HepG2 (cell line): ENCODE measurements around the gene ABCB10. TPM values are rescaled to one million over a fixed set of nuclear protein-coding genes. Genes with fewer than 3 reads are reported as not detected.

Experiments
- DMTF1 ChIP-seq: sonication (generic); formaldehyde crosslinking; IDR thresholded peaks from 2 replicates; pipeline ENCODE4 v1.4.0; 2020; ENCODE audit warnings: mild to moderate bottlenecking, missing genetic modification reagents
- EP300 ChIP-seq, 3 experiments: sonication (generic) in 1 of 3; formaldehyde crosslinking in 1 of 3; IDR thresholded peaks; 2 replicates each; pipeline versions ENCODE4 v1.5.1 to v1.6.1; 2011 to 2020; ENCODE audit warnings: low read depth in 2 of 3, low read length in 2 of 3, borderline replicate concordance in 1 of 3, improper control_type of control experiment in 1 of 3, mild to moderate bottlenecking in 1 of 3, missing genetic modification reagents in 1 of 3, moderate library complexity in 1 of 3
- FOXO1 ChIP-seq: sonication (generic); formaldehyde crosslinking; IDR thresholded peaks from 2 replicates; pipeline ENCODE4 v1.4.0; 2020; ENCODE audit warnings: missing genetic modification reagents
- KAT8 ChIP-seq: IDR thresholded peaks from 2 replicates; pipeline ENCODE4 v1.6.1; 2016; ENCODE audit warnings: missing genetic modification reagents, missing compliant biosample characterization
- MATR3 ChIP-seq: sonication (generic); formaldehyde crosslinking; IDR thresholded peaks from 2 replicates; pipeline ENCODE4 v1.4.0; 2020; ENCODE audit warnings: missing genetic modification reagents
- RXRB ChIP-seq: IDR thresholded peaks from 2 replicates; pipeline ENCODE4 v1.6.1; 2016; ENCODE audit warnings: borderline replicate concordance, missing genetic modification reagents, missing compliant biosample characterization
- SCMH1 ChIP-seq: sonication (generic); formaldehyde crosslinking; IDR thresholded peaks from 2 replicates; pipeline ENCODE4 v1.9.0; 2021; ENCODE audit warnings: missing genetic modification reagents, mild to moderate bottlenecking, borderline replicate concordance
- SKIL ChIP-seq: sonication (generic); formaldehyde crosslinking; IDR thresholded peaks from 2 replicates; pipeline ENCODE4 v1.8.0; 2022; ENCODE audit warnings: missing genetic modification reagents, mild to moderate bottlenecking, moderate library complexity, borderline replicate concordance
- SRY ChIP-seq: sonication (generic); formaldehyde crosslinking; IDR thresholded peaks from 2 replicates; pipeline ENCODE4 v1.8.0; 2022; ENCODE audit warnings: mild to moderate bottlenecking, missing genetic modification reagents
- ZNF124 ChIP-seq: sonication (generic); formaldehyde crosslinking; IDR thresholded peaks from 2 replicates; pipeline ENCODE4 v1.4.0; 2020; ENCODE audit warnings: missing genetic modification reagents
- ZNF235 ChIP-seq: sonication (generic); formaldehyde crosslinking; IDR thresholded peaks from 2 replicates; pipeline ENCODE4 v1.8.1; 2023; ENCODE audit warnings: mild to moderate bottlenecking, missing genetic modification reagents, borderline replicate concordance
- ZNF616 ChIP-seq: sonication (generic); formaldehyde crosslinking; IDR thresholded peaks from 2 replicates; pipeline ENCODE4 v1.5.0; 2020; ENCODE audit warnings: low read depth, mild to moderate bottlenecking, missing genetic modification reagents
- polyA plus RNA-seq, 8 experiments: library from polyadenylated mRNA; depleted of rRNA in 3 of 8; stranded (reverse) in 7 of 8; unstranded in 1 of 8; fragments of >200 nt; fragmentation: Illumina TruSeq in 4 of 8; extraction: Trizol in 4 of 8; gene quantifications; 2 replicates each; pipeline versions ENCODE4 v1.2.1 to v1.2.3, GENCODE V29; 2011 to 2016; ENCODE audit warnings: low read depth in 4 of 8, missing spikeins in 1 of 8, mixed read lengths in 1 of 8; ENCODE audit not compliant: insufficient read depth in 1 of 8
- total RNA-seq, 5 experiments: library from RNA; depleted of rRNA; stranded (reverse); fragments of >200 nt; fragmentation: Illumina TruSeq; extraction: Trizol; gene quantifications; 2 replicates each; pipeline ENCODE4 v1.2.3, GENCODE V29; 2016; ENCODE audit warnings: low read depth in 1 of 5
- TF ChIP-seq, protein P1 (sequence below): sonication (generic); formaldehyde crosslinking; IDR thresholded peaks from 2 replicates; pipeline ENCODE4 v1.9.0; 2021; ENCODE audit warnings: mild to moderate bottlenecking, missing genetic modification reagents

The ABCB10 gene
- total and polyA plus RNA-seq, 2 of the 13 experiments (the other 11 are each of a cell fraction or from before 2014, with no cell fraction given): 11.2 to 28.9 TPM

- peak; percentile 36; the same call in 1 of the 2 replicates for TF ChIP-seq SKIL (CRISPR knock-in tag)
- TF ChIP-seq, protein P1, sequence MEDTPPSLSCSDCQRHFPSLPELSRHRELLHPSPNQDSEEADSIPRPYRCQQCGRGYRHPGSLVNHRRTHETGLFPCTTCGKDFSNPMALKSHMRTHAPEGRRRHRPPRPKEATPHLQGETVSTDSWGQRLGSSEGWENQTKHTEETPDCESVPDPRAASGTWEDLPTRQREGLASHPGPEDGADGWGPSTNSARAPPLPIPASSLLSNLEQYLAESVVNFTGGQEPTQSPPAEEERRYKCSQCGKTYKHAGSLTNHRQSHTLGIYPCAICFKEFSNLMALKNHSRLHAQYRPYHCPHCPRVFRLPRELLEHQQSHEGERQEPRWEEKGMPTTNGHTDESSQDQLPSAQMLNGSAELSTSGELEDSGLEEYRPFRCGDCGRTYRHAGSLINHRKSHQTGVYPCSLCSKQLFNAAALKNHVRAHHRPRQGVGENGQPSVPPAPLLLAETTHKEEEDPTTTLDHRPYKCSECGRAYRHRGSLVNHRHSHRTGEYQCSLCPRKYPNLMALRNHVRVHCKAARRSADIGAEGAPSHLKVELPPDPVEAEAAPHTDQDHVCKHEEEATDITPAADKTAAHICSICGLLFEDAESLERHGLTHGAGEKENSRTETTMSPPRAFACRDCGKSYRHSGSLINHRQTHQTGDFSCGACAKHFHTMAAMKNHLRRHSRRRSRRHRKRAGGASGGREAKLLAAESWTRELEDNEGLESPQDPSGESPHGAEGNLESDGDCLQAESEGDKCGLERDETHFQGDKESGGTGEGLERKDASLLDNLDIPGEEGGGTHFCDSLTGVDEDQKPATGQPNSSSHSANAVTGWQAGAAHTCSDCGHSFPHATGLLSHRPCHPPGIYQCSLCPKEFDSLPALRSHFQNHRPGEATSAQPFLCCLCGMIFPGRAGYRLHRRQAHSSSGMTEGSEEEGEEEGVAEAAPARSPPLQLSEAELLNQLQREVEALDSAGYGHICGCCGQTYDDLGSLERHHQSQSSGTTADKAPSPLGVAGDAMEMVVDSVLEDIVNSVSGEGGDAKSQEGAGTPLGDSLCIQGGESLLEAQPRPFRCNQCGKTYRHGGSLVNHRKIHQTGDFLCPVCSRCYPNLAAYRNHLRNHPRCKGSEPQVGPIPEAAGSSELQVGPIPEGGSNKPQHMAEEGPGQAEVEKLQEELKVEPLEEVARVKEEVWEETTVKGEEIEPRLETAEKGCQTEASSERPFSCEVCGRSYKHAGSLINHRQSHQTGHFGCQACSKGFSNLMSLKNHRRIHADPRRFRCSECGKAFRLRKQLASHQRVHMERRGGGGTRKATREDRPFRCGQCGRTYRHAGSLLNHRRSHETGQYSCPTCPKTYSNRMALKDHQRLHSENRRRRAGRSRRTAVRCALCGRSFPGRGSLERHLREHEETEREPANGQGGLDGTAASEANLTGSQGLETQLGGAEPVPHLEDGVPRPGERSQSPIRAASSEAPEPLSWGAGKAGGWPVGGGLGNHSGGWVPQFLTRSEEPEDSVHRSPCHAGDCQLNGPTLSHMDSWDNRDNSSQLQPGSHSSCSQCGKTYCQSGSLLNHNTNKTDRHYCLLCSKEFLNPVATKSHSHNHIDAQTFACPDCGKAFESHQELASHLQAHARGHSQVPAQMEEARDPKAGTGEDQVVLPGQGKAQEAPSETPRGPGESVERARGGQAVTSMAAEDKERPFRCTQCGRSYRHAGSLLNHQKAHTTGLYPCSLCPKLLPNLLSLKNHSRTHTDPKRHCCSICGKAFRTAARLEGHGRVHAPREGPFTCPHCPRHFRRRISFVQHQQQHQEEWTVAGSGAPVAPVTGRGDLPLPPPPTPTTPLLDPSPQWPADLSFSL: peak; percentile 42; the same call in 1 of the 2 replicates
- TF ChIP-seq EP300 (IDR thresholded peaks at IDR 0.05; ENCODE audit: low read depth in 2 of 2, low read length in 2 of 2): peak in 1 of 2 experiments; percentile 44; a peak in 2 of 4 replicates
- TF ChIP-seq EP300 (CRISPR knock-in tag; IDR thresholded peaks at IDR 0.05; ENCODE audit: borderline replicate concordance): no peak
- peak; percentile 74 for TF ChIP-seq KAT8 (CRISPR knock-in tag)
- TF ChIP-seq ZNF616 (CRISPR knock-in tag): no peak
- TF ChIP-seq SRY: no peak
- TF ChIP-seq ZNF235 (CRISPR knock-in tag): no peak
- no peak for TF ChIP-seq DMTF1 (CRISPR knock-in tag)
- TF ChIP-seq RXRB (CRISPR knock-in tag): peak; percentile 61; the same call in 1 of the 2 replicates
- no peak for TF ChIP-seq MATR3 (CRISPR knock-in tag)
- no peak for TF ChIP-seq ZNF124 (CRISPR knock-in tag)
- no peak for TF ChIP-seq SCMH1
- TF ChIP-seq FOXO1 (CRISPR knock-in tag): peak; percentile 80; the same call in 1 of the 2 replicates
Measured at GRCh38 chr1:229509576-229509975, 48.9 kb downstream of the ABCB10 start (continued).
